ENCODE results near the gene FUT6.

DNA sequence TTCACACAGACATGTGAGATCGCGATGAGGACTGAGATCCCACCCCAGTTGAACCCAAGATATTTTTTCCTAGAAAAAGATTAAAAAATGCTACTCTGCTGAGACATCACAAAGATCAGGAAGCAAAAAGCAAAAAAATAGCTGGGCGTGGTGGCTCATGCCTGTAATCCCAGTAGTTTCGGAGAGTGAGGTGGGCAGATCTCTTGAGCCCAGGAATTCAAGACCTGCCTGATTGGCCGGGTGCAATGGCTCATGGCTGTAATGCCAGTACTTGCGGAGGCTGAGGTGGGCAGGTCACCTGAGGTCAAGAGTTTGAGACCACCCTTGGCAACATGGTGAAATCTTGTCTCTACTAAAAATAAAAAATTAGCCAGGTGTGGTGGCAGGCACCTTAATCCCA is 10.7 kb upstream of the FUT6 start:
- TF ChIP-seq, protein P1, sequence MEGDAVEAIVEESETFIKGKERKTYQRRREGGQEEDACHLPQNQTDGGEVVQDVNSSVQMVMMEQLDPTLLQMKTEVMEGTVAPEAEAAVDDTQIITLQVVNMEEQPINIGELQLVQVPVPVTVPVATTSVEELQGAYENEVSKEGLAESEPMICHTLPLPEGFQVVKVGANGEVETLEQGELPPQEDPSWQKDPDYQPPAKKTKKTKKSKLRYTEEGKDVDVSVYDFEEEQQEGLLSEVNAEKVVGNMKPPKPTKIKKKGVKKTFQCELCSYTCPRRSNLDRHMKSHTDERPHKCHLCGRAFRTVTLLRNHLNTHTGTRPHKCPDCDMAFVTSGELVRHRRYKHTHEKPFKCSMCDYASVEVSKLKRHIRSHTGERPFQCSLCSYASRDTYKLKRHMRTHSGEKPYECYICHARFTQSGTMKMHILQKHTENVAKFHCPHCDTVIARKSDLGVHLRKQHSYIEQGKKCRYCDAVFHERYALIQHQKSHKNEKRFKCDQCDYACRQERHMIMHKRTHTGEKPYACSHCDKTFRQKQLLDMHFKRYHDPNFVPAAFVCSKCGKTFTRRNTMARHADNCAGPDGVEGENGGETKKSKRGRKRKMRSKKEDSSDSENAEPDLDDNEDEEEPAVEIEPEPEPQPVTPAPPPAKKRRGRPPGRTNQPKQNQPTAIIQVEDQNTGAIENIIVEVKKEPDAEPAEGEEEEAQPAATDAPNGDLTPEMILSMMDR (IDR thresholded peaks at IDR 0.05), result no peak
- TF ChIP-seq EZH2 (IDR thresholded peaks at IDR 0.05), result no peak
